Measurements from ENCODE around the gene CELF1. TPM values are rescaled to one million over a fixed set of nuclear protein-coding genes. Genes with fewer than 3 reads are reported as not detected.

Gene CELF1
- total RNA-seq, 1 donor from 2014 or later = 63.7 TPM

DNA sequence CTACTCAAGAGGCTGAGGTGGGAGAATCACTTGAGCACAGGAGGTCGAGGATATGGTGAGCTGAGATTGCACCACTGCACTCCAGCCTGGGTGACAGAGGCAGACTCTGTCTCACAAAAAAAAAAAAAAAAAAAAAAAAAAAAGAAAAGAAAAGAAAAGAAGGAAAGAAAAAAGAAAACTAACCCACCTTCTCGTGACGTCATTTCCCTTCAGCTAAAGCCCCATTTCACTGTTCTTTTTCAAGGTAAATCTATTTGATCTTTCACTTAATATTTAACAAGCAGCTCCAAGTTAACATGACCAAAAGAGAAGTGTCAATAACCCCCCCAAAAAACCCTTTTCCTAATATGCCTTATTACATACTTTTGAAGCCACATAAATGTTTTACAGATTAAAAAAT lies 109.1 kb downstream of the CELF1 start:
- no peak for ATAC-seq

DNA sequence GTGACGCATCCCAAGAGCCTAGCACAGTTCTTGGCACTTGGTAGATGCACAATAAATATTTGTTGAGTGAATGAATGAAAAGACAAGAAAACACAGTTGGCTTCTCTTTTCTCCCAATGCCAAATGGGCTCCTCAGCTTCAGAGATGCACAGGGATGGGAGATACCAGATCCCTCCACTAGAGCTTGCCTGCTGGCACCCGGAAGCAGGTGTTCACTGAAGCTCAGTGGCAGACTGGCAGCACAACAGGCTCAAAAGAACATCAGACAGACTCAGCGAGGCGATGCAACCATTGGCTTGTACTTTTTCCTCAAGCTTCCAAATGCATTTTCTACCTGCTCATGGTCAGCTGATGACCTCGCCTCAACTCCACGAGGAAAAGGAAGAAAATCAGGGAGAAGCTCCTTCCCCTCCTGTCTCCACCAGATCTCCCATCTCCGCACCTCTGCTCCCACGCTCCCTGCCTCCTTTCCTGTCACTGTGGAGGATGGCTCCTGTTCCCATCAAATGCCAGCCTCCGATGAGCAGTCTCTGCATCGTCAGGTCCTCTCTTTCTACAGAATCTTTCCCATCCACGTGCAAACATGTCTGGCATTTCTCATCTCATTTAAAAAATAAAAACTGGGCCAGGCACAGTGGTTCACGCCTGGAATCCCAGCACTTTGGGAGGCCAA lies 109.8 kb downstream of the CELF1 start:
- ATAC-seq = no peak

- no peak for ATAC-seq
Measured at GRCh38 chr11:47442514-47442913, 110.4 kb downstream of the CELF1 start.

DNA sequence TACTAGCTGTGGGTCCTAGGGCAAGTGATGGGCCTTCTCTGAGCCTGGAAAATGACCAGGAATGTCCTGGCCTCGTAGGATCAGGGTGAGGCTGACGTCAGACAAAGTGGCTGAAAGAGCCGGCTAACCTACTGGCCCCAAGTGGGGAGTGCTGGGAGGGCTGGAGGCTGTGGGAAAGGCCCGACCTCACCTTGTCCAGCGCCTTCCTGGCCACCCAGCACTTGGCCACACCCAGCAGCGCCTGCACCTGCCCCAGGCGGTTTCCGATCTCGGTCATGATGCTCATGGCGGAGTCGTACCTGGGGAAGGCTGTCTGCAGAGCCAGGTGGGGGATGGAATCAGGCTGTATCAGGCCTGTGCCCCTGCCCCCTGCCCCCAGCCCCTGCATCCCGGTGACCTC lies 111.5 kb downstream of the CELF1 start:
- no peak for ATAC-seq

- no peak for ATAC-seq
Measured at GRCh38 chr11:47440054-47440476, 112.9 kb downstream of the CELF1 start.

DNA sequence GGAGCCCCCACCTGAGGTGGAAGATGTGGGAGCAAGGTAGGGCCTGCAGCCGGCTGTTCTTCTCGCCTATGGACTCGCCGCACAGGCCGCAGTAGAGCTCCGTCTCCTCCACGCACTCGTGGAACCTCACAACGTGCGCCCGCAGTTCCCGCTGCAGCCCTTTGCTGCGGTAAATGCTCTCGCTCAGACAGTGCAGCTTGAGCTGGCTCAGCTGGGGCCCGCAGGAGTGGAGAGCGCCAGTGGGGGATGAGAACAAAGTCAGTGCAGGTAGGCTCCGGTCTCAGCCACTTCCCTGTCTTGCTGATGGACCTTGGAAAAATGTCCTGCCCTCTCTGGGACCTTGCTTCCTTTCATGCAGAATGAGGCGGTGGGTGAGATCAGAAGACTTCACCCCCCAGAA lies 114.2 kb downstream of the CELF1 start:
- ATAC-seq = no peak

GRCh38 chr11:47437746-47438418 lies 115.0 kb downstream of the CELF1 start:
- ATAC-seq = peak; percentile 17

GRCh38 chr11:47437218-47437745 lies 115.7 kb downstream of the CELF1 start:
- ATAC-seq = no peak

GRCh38 chr11:47436726-47437125 lies 116.2 kb downstream of the CELF1 start:
- ATAC-seq = no peak

GRCh38 chr11:47435687-47436086 lies 117.2 kb downstream of the CELF1 start:
- ATAC-seq = peak; percentile 10

DNA sequence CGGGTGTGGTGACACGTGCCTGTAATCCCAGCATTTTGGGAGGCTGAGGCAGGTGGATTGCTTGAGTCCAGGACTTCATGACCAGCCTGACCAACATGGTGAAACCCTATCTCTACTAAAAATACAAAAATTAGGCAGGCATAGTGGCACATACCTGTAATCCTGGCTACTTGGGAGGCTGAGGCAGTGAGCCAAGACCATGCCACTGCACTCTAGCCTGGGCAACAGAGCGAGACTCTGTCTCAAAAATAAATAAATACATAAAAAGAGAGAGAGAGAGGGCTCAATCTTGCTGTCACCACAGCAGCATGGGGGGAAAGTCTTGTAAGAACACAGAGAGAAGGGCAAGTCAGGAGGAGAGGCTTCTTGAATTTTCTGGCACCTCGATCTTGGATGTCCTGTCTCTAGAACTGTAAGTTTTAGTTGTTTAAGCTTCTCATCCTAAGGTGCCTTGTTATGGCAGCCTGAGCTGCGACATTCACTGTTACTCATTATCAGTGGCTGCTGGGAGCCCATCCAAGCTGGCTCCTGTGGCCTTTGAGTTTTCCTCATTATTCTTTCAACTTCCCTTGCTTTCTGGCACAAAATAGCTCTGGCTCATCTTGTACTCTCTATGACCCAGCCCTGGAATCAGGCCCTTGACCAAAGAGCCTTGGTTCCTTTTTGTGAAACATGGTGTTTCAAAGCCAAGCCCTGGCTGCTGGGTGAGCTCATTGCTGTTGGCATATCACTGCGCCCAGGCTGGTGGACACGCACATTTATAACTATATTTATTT lies 118.7 kb downstream of the CELF1 start:
- no peak for ATAC-seq

DNA sequence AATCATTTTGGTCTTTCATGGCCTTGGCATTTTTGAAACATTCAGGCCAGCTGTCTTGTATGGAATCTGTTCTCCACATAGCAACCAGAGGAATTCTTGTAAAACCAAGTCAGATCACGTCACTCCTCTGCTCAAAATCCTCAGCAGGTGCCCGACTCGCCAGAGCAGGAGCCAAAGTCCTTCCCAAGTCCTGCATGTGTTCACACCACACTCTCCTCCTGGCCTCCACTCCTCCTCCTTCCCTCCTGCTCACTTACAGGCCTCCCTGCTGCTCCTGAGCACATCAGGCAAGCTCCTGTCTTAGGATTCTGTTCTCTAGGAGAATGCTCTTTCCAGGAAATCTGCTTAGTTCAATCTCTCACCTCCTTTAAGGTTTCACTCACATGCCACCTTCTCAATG lies 119.8 kb downstream of the CELF1 start:
- ATAC-seq = no peak

DNA sequence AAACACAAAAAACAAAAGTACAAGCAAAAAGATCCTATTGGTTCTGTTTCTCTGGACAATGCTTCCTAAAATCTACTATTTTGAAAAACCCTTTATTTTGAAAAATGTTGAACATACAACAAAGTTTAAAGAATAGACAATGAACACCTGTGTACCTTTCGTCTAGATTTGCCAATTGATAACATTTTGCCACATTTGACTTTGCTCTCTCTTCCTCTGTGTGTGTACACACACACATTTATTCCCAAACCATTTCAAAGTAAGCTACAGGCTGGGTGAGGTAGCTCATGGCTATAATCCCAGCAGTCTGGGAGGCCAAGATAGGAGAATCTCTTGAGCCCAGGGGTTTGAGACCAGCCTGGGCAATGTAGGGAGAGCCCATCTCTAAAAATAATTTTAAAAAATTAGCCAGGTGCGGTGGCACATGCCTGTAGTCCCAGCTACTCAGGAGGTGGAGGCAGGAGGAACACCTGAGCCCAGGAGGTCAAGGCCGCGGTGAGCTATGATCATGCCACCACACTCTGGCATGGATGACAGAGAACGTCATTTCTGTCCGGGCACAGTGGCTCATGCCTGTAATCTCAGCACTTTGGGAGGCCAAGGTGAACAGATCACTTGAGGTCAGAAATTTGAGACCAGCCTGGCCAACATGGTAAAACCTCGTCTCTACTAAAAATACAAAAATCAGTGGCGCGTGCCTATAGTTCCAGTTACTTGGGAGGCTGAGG lies 121.4 kb downstream of the CELF1 start:
- ATAC-seq = no peak

DNA sequence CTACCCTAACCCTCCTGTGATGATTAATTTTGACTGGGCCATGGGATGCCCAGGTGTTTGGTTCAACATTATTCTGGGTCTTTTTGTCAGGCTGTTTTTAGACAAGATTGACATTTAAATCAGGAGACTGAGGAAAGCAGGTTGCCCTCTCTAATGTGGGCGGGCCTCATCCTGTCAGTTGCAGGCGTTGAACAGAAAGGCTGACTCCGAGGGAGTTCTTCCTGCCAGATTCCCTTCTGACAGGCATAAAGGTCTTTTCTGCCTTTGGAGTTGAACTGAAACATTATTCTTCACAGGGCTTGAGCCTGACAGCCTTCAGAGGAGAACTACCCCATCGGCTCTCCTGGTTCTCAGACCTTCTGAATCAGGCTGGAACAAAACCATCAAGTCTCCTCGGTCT lies 122.4 kb downstream of the CELF1 start:
- ATAC-seq = no peak

DNA sequence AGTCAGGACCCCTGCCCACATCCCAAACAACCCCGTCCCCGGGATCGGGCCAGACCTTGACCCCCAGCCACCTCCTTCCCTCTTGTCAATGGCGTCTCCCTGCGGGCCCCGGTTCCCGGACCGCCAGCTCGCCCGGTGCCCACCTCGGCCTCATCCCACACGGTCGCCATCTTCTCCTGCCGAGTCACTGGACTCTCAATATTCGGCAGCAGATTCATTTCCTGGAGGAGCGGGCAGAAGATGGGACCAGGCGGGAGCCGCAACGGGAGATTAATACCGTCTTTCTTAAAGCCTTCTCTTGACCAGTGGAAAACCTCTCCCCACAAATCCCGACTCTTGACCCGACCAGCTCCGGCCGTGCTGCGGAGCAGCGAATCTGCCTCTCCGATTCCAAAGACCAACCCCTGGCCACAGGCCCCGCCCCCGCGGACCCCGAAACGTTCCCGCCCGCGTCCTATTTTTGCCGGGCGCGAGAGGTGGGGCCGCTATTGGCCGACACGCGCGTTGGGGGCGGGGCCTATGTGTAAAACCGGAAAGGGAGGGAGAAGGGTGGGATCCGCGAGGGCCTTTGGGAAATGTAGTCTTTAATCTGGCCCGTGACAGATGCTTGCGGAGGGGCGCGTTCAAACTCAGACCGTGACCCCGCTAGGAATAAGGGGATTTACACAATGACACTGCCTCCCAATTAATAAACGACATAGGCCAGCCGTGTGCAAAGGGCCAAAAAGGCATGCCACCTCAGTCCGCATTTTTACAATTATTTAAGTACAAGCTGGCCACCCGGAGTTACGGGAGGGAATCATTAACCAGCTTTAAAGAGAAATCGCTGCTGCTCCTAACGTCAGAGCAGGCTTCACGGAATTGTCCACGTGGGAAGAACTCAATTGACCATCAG lies 126.6 kb downstream of the CELF1 start, which contains the start of gene PSMC3:
Gene PSMC3 (minus strand): TSS at position 378 of the 895 bp plus-strand sequence. CDS start 160 bp downstream, at position 218.
- ATAC-seq = peak; percentile 98

DNA sequence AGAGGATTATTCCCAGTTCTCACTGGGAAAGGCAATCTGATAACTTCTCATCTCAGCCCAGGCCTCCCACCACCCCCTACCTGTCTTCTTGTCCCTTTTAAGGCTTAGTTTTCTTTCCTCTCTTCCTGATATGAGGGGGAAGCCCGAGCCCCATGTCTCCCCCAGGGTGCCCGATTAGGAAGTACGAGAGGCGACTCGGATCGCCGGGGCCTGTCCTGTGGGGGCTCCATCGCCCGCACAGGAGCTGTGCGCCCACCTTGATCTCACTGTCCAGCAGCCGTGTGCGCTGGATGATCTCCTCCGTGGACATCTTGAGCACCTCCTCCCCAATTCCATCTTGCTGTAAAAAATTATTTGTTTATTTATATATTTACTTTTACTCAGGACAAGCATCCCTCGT lies 127.3 kb downstream of the CELF1 start:
- peak; percentile 4 for ATAC-seq

DNA sequence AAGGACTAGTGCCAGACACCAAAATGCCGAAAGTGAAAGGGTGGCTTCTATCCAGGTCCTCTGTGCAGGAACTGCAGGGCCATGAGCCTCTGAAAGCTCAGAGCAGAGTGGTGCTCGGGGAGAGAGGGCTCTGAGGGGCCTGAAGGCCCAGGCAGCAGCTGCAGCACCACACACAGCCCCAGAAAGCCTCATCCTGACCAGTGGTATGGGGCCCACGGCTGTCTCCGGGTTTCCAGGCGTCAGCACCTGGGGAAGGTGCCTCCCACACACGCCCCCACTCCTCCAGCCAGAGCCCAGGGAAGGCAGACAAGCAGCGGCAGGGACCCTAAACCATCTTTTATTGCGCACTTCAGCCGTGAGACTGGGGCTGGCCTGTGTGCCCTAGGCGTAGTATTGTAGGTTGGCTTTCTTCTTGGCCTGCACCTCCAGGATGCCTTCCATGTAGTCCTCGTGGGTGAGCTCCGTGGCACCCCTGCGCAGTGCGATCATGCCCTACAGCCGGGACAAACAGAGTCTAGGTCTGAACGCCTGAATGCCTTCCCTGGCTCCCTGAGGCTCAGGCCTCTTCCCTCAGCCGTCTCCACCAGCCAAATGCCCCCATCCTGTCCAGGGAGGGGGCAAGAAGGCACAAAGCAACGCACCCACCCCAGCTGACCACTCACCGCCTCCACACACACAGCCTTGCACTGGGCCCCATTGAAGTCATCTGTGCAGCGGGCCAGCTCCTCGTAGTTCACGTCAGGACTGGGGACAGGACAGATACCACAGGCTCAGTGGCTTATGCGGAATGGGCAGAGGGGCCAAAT lies 134.3 kb downstream of the CELF1 start:
- no peak for ATAC-seq

DNA sequence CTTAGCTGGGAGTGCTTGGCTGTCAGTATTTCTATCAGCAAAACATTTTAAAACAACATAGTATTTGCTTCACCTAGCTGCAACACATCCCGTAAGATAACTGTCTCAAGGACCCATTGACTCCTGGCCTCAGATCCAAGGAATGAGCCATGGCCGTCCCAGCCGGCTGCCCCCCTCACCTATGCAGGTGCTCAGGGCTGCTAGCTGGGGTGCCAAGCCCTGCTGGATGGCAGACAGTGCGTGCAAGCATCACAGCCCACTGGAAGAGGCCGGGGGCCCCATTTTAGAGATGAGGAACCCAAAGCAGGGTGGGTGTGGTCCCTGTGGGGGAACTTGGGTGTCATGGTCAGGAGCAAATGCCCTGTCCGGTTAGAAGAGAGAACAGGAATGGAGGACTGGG lies 135.2 kb downstream of the CELF1 start:
- ATAC-seq = no peak

DNA sequence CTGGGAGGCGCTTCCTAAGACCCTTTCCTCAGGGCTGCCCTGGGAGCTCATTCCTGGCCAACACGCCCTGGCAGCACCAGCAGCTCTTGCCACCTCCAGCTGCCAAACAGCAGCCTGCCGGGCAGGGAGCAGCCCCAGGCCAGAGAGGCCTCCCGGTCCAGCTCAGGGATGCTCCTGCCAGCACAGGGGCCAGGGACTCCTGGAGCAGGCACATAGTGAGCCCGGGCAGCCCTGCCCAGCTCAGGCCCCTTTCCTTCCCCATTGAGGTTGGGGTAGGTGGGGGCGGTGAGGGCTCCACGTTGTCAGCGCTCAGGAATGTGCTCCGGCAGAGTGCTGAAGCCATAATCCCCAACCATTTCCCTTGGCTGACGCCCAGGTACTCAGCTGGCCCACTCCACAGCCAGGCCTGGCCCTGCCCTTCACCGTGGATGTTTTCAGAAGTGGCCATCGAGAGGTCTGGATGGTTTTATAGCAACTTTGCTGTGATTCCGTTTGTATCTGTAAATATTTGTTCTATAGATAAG lies 136.9 kb downstream of the CELF1 start:
- ATAC-seq = peak; percentile 77

Data from esophagus mucosa (tissue), 1 donor.